ENCODE data around the gene NRCAM.

NRCAM gene

DNA sequence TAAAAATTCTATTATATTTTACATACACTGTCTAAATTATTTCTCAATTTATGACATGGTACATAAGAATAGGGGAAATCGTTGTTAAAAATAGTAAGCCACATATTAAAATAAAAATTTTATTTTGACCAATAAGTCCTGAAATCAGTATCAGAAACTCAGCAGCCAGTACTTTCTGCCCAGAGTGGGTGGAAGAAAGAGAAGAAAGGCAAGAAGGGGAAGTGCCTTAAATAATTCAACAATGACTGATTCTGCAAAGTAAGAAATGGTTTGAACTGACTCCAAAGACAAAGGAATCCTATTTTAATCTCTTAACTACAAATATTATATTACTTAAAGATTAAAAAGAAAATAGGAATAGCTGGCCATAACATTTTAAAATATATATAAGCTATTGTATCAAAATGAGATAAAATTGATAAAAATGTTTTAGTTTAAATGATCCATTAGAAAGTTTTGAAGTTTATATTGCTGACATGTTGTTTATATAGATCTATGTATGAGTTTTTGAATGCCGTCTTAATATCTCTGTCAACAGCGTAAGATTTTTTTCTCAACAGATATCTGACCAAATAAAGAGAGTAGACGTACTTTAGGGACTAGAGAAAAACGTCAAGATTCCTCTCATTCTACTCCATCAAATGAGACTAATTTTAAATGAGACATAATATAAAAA lies 30.2 kb upstream of the NRCAM start:
- ATAC-seq (ENCODE audit: low read depth) (no peak), DNase-seq (ENCODE audit: low spot score) (no peak)
- TF ChIP-seq, protein P1, sequence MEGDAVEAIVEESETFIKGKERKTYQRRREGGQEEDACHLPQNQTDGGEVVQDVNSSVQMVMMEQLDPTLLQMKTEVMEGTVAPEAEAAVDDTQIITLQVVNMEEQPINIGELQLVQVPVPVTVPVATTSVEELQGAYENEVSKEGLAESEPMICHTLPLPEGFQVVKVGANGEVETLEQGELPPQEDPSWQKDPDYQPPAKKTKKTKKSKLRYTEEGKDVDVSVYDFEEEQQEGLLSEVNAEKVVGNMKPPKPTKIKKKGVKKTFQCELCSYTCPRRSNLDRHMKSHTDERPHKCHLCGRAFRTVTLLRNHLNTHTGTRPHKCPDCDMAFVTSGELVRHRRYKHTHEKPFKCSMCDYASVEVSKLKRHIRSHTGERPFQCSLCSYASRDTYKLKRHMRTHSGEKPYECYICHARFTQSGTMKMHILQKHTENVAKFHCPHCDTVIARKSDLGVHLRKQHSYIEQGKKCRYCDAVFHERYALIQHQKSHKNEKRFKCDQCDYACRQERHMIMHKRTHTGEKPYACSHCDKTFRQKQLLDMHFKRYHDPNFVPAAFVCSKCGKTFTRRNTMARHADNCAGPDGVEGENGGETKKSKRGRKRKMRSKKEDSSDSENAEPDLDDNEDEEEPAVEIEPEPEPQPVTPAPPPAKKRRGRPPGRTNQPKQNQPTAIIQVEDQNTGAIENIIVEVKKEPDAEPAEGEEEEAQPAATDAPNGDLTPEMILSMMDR (IDR thresholded peaks at IDR 0.05; ENCODE audit: poor library complexity, severe bottlenecking), result no peak

DNA sequence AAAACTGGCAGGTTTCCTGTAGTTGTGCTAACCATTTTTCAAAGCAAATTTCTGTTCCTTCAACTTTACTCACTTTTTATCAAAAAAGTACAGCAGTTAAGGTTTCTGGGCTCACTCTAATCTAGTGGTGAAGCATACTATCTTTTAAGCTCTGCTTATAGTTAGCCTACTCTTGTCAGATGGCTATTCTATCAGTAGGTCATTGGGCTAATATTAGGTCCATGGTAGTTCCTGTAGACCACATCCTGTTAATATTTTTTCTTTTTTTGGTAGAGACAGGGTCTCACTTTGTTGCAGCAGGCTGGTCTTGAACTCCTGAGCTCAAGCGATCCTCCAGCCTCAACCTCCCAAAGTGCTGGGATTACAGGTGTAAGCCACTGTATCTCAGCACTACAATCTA lies 27.9 kb upstream of the NRCAM start:
- TF ChIP-seq, protein P1 (IDR thresholded peaks at IDR 0.05; ENCODE audit: poor library complexity, severe bottlenecking), result no peak
- Histone ChIP-seq H3K27ac (ENCODE audit: poor library complexity, severe bottlenecking) (no peak overlapping the region), H3K4me3 (ENCODE audit: severe bottlenecking) (no peak overlapping the region), H3K36me3 (ENCODE audit: low read depth) (peaks cover 27% of the 10 kb centered on the region), H3K27me3 (ENCODE audit: insufficient read depth, poor library complexity, severe bottlenecking) (no peaks in the 10 kb centered on the region), H3K4me1 (ENCODE audit: insufficient read depth, poor library complexity, severe bottlenecking) (no peaks in the 10 kb centered on the region), H3K9me3 (ENCODE audit: severe bottlenecking) (no peaks in the 10 kb centered on the region)
- DNase-seq (ENCODE audit: low spot score) (no peak), ATAC-seq (ENCODE audit: low read depth) (no peak)

More for the DNA sequence above, 30.2 kb upstream of the NRCAM start:
- no peaks in the 10 kb centered on the region for H3K27me3 ChIP-seq (ENCODE audit: insufficient read depth, poor library complexity, severe bottlenecking)
- no peaks in the 10 kb centered on the region for H3K4me1 ChIP-seq (ENCODE audit: insufficient read depth, poor library complexity, severe bottlenecking)
- H3K36me3 ChIP-seq (ENCODE audit: low read depth), result peaks cover 35% of the 10 kb centered on the region
- no peak overlapping the region for H3K27ac ChIP-seq (ENCODE audit: poor library complexity, severe bottlenecking)
- H3K9me3 ChIP-seq (ENCODE audit: severe bottlenecking), result no peaks in the 10 kb centered on the region
- H3K4me3 ChIP-seq (ENCODE audit: severe bottlenecking), result no peak overlapping the region

DNA sequence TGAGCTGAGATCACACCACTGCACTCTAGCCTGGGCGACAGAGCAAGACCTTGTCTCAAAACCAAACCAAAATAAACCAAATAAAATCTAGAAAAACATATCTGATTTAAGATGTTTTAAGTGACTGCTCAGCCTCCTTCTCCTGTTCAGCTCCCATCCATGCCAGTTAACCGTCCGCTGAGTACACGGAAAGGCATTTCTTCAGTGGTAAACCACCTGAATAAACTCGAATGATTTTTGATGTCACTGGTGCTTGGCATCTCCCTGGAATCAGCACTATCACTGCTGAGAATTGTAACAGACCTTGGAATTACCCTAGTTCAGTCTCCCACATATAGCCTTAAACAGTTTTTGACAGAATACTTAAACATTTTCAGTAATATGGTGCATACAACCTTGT lies 24.1 kb upstream of the NRCAM start:
- DNase-seq (ENCODE audit: low spot score) (no peak), ATAC-seq (ENCODE audit: low read depth) (no peak)
- Histone ChIP-seq H3K4me1 (ENCODE audit: insufficient read depth, poor library complexity, severe bottlenecking) (no peaks in the 10 kb centered on the region), H3K36me3 (ENCODE audit: low read depth) (peaks cover 13% of the 10 kb centered on the region), H3K4me3 (ENCODE audit: severe bottlenecking) (no peak overlapping the region), H3K27me3 (ENCODE audit: insufficient read depth, poor library complexity, severe bottlenecking) (no peaks in the 10 kb centered on the region), H3K27ac (ENCODE audit: poor library complexity, severe bottlenecking) (no peak overlapping the region), H3K9me3 (ENCODE audit: severe bottlenecking) (no peaks in the 10 kb centered on the region)
- TF ChIP-seq, protein P1 (IDR thresholded peaks at IDR 0.05; ENCODE audit: poor library complexity, severe bottlenecking), result no peak

DNA sequence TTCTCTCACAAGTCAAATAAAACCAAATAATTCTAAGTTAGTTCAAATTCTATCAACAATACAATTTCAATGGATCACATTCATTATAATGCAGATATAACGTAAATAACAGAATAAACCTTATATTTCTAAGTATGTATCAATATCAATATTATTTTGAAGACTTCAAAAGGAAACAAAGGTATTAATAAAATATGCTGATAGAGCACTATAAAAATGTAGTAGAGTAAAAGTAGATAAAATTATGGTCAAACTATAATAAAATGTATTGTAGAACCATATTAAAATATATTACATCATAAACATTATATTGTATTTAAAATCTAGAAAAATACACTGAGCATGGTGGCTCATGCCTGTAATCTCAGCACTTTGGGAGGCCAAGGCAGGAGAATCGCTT lies 23.5 kb upstream of the NRCAM start:
- H3K9me3 ChIP-seq (ENCODE audit: severe bottlenecking), result no peaks in the 10 kb centered on the region
- no peak overlapping the region for H3K4me3 ChIP-seq (ENCODE audit: severe bottlenecking)
- DNase-seq (ENCODE audit: low spot score), result no peak
- H3K27me3 ChIP-seq (ENCODE audit: insufficient read depth, poor library complexity, severe bottlenecking), result no peaks in the 10 kb centered on the region
- TF ChIP-seq, protein P1 (IDR thresholded peaks at IDR 0.05; ENCODE audit: poor library complexity, severe bottlenecking), result no peak
- peaks cover 8% of the 10 kb centered on the region for H3K36me3 ChIP-seq (ENCODE audit: low read depth)
- H3K27ac ChIP-seq (ENCODE audit: poor library complexity, severe bottlenecking), result no peak overlapping the region
- H3K4me1 ChIP-seq (ENCODE audit: insufficient read depth, poor library complexity, severe bottlenecking), result no peaks in the 10 kb centered on the region
- no peak for ATAC-seq (ENCODE audit: low read depth)

DNA sequence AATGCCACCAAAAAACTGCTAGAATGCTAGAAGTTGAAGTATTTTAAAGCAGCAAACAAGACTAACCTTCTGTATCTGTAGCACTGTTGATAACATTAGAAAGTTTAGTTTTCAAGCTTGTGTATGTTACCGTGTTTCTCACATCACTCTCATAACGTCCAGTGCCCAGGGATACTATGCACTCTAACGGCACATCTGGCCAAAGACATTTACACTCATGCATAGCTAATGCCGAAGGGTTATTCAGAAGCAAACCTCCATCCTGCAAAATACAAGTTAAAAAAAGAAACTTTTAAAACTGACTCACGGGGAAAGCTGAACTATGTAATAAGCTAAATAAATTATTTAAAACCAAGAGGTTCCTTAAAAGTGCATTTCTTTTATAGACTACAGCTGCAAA lies 22.9 kb upstream of the NRCAM start:
- ATAC-seq (ENCODE audit: low read depth) (no peak), DNase-seq (ENCODE audit: low spot score) (no peak)
- Histone ChIP-seq H3K4me1 (ENCODE audit: insufficient read depth, poor library complexity, severe bottlenecking) (no peaks in the 10 kb centered on the region), H3K27ac (ENCODE audit: poor library complexity, severe bottlenecking) (no peak overlapping the region), H3K27me3 (ENCODE audit: insufficient read depth, poor library complexity, severe bottlenecking) (no peaks in the 10 kb centered on the region), H3K9me3 (ENCODE audit: severe bottlenecking) (no peaks in the 10 kb centered on the region), H3K36me3 (ENCODE audit: low read depth) (peaks cover 8% of the 10 kb centered on the region), H3K4me3 (ENCODE audit: severe bottlenecking) (no peak overlapping the region)
- TF ChIP-seq, protein P1 (IDR thresholded peaks at IDR 0.05; ENCODE audit: poor library complexity, severe bottlenecking), result no peak

Measured in RWPE2 (cell line).